Trophoblast cell (in vitro differentiated cells and primary cell): ENCODE results near the gene TNIK.
"Not testable (repeated sequence)": the region's sequence is repeated elsewhere in the genome, so short reads cannot be mapped to it uniquely, and the experiment has no call there.

Source experiments
- DNase-seq, 2 donors: peaks; one replicate each; pipeline ENCODE4 v3.0.0-alpha.2; 2016
- H2AFZ ChIP-seq: 2 replicates; pipeline ENCODE4 v1.6.1; 2013; ENCODE audit warnings: low read length, moderate library complexity, mild to moderate bottlenecking; ENCODE audit not compliant: insufficient read depth, poor library complexity
- H2AK5ac ChIP-seq: 2 replicates; pipeline ENCODE4 v1.6.1; 2013; ENCODE audit warnings: mild to moderate bottlenecking, low read length
- H2BK120ac ChIP-seq: 2 replicates; pipeline ENCODE4 v1.6.1; 2013; ENCODE audit warnings: low read length, mild to moderate bottlenecking, moderate library complexity; ENCODE audit not compliant: insufficient read depth, poor library complexity
- H2BK12ac ChIP-seq: 2 replicates; pipeline ENCODE4 v1.6.1; 2013; ENCODE audit warnings: mild to moderate bottlenecking, low read length, moderate library complexity
- H2BK5ac ChIP-seq: 2 replicates; pipeline ENCODE4 v1.6.1; 2013; ENCODE audit warnings: low read length, low read depth, moderate library complexity, mild to moderate bottlenecking; ENCODE audit not compliant: poor library complexity
- H3K14ac ChIP-seq: 2 replicates; pipeline ENCODE4 v1.6.1; 2013; ENCODE audit warnings: mild to moderate bottlenecking, low read length
- H3K18ac ChIP-seq: 2 replicates; pipeline ENCODE4 v1.6.1; 2013; ENCODE audit warnings: mild to moderate bottlenecking, low read length
- H3K23ac ChIP-seq: 2 replicates; pipeline ENCODE4 v1.6.1; 2013; ENCODE audit warnings: low read length
- H3K27ac ChIP-seq: 2 replicates; pipeline ENCODE4 v1.5.1; 2013; ENCODE audit warnings: low read depth, mild to moderate bottlenecking, inconsistent platforms, low read length, moderate library complexity
- H3K27me3 ChIP-seq: 2 replicates; pipeline ENCODE4 v1.6.1; 2013; ENCODE audit warnings: inconsistent platforms, mild to moderate bottlenecking, low read length, moderate library complexity; ENCODE audit not compliant: insufficient read depth
- H3K36me3 ChIP-seq, 2 experiments: 1 replicate in 1 of 2; 2 replicates in 1 of 2; pipeline ENCODE4 v1.6.1; 2013; ENCODE audit warnings: low read length in 2 of 2, mild to moderate bottlenecking in 2 of 2, moderate library complexity in 1 of 2; ENCODE audit not compliant: insufficient read depth in 2 of 2, control insufficient read depth in 1 of 2
- H3K4ac ChIP-seq: 2 replicates; pipeline ENCODE4 v1.6.1; 2013; ENCODE audit warnings: low read depth, mild to moderate bottlenecking, low read length, moderate library complexity
- H3K4me1 ChIP-seq, 2 experiments: 1 replicate in 1 of 2; 2 replicates in 1 of 2; pipeline ENCODE4 v1.6.1; 2013; ENCODE audit warnings: low read length in 2 of 2, mild to moderate bottlenecking in 2 of 2, moderate library complexity in 1 of 2; ENCODE audit not compliant: insufficient read depth in 2 of 2, control insufficient read depth in 1 of 2
- H3K4me2 ChIP-seq: 2 replicates; pipeline ENCODE4 v1.6.1; 2013; ENCODE audit warnings: inconsistent platforms, mild to moderate bottlenecking, low read length, moderate library complexity
- H3K4me3 ChIP-seq: 2 replicates; pipeline ENCODE4 v1.5.1; 2013; ENCODE audit warnings: mild to moderate bottlenecking, low read depth, low read length, inconsistent platforms
- H3K79me1 ChIP-seq: one replicate; pipeline ENCODE4 v1.6.1; 2013; ENCODE audit warnings: low read length
- H3K79me2 ChIP-seq: 2 replicates; pipeline ENCODE4 v1.6.1; 2013; ENCODE audit warnings: low read length, mild to moderate bottlenecking; ENCODE audit not compliant: control insufficient read depth, insufficient read depth, poor library complexity
- H3K9ac ChIP-seq: 2 replicates; pipeline ENCODE4 v1.6.1; 2013; ENCODE audit warnings: mild to moderate bottlenecking, low read length
- H3K9me3 ChIP-seq: 2 replicates; pipeline ENCODE4 v1.6.1; 2013; ENCODE audit warnings: low read depth, mild to moderate bottlenecking, control low read depth, inconsistent platforms, low read length; ENCODE audit not compliant: insufficient read depth
- H4K12ac ChIP-seq: 2 replicates; pipeline ENCODE4 v1.6.1; 2013; ENCODE audit warnings: low read depth, mild to moderate bottlenecking, low read length, moderate library complexity
- H4K8ac ChIP-seq: 2 replicates; pipeline ENCODE4 v1.6.1; 2013; ENCODE audit warnings: low read depth, mild to moderate bottlenecking, low read length, moderate library complexity
- H4K91ac ChIP-seq: one replicate; pipeline ENCODE4 v1.6.1; 2013; ENCODE audit warnings: low read depth, mild to moderate bottlenecking, low read length, moderate library complexity
- WGBS: extraction: QIAGEN DNeasy Blood & Tissue Kit; methylation state at CpG from one replicate; pipeline ENCODE4 v1.1.7; 2013; ENCODE audit warnings: missing lambda C conversion rate; ENCODE audit not compliant: insufficient read length, insufficient coverage; ENCODE audit errors: extremely low coverage; 5-methylcytosine and 5-hydroxymethylcytosine counted together

TNIK gene

GRCh38 chr3:171242170-171242569 is 218.0 kb downstream of the TNIK start:
- H3K9ac ChIP-seq = no peak overlapping the region
- no peak overlapping the region for H2BK5ac ChIP-seq
- DNase-seq = no peak
- H3K27me3 ChIP-seq = no peaks in the 10 kb centered on the region
- no peak overlapping the region for H3K27ac ChIP-seq
- no peak overlapping the region for H2AFZ ChIP-seq
- H4K8ac ChIP-seq = no peak overlapping the region
- no peak overlapping the region for H2BK120ac ChIP-seq
- H3K4ac ChIP-seq = no peak overlapping the region
- H3K36me3 ChIP-seq = no peaks in the 10 kb centered on the region
- H3K79me1 ChIP-seq = no peaks in the 10 kb centered on the region
- no peak overlapping the region for H3K18ac ChIP-seq
- H3K23ac ChIP-seq = no peak overlapping the region
- no peak overlapping the region for H4K12ac ChIP-seq
- H2BK12ac ChIP-seq = no peak overlapping the region
- no peaks in the 10 kb centered on the region for H3K9me3 ChIP-seq
- no peak overlapping the region for H3K14ac ChIP-seq
- no peaks in the 10 kb centered on the region for H3K4me1 ChIP-seq
- no peak overlapping the region for H3K4me3 ChIP-seq
- H3K4me2 ChIP-seq = no peak overlapping the region
- H4K91ac ChIP-seq = no peak overlapping the region
- no peak overlapping the region for H2AK5ac ChIP-seq
- no CpG with 5 or more reads among the region's 2 CpGs for WGBS
- no peaks in the 10 kb centered on the region for H3K79me2 ChIP-seq

- WGBS = no CpG with 5 or more reads among the region's 2 CpGs
- not testable (repeated sequence) for H3K4me1 ChIP-seq, H3K14ac ChIP-seq, H3K27me3 ChIP-seq, H3K9me3 ChIP-seq, H3K27ac ChIP-seq, H4K91ac ChIP-seq, H2BK12ac ChIP-seq, H3K4me2 ChIP-seq, H4K8ac ChIP-seq, H3K79me2 ChIP-seq, H3K36me3 ChIP-seq, H2AK5ac ChIP-seq, H3K23ac ChIP-seq, H3K18ac ChIP-seq, H2BK5ac ChIP-seq, H2BK120ac ChIP-seq, H3K4me3 ChIP-seq, H2AFZ ChIP-seq, DNase-seq, H3K79me1 ChIP-seq, H4K12ac ChIP-seq, H3K9ac ChIP-seq, H3K4ac ChIP-seq
Measured at GRCh38 chr3:171241655-171242054, 218.6 kb downstream of the TNIK start.

- no peaks in the 10 kb centered on the region for H3K36me3 ChIP-seq
- no peak for DNase-seq
- H3K4ac ChIP-seq = no peak overlapping the region
- H2BK120ac ChIP-seq = no peak overlapping the region
- H2BK5ac ChIP-seq = no peak overlapping the region
- H3K4me1 ChIP-seq = no peaks in the 10 kb centered on the region
- H3K14ac ChIP-seq = no peak overlapping the region
- no peak overlapping the region for H3K9ac ChIP-seq
- H3K18ac ChIP-seq = no peak overlapping the region
- H3K79me1 ChIP-seq = no peaks in the 10 kb centered on the region
- no peak overlapping the region for H4K12ac ChIP-seq
- H2AK5ac ChIP-seq = no peak overlapping the region
- H4K8ac ChIP-seq = no peak overlapping the region
- no peak overlapping the region for H3K23ac ChIP-seq
- H2AFZ ChIP-seq = no peak overlapping the region
- no peak overlapping the region for H3K27ac ChIP-seq
- H3K9me3 ChIP-seq = no peaks in the 10 kb centered on the region
- H4K91ac ChIP-seq = no peak overlapping the region
- WGBS = no CpG with 5 or more reads among the region's 3 CpGs
- H3K4me2 ChIP-seq = no peak overlapping the region
- H2BK12ac ChIP-seq = no peak overlapping the region
- H3K79me2 ChIP-seq = no peaks in the 10 kb centered on the region
- no peaks in the 10 kb centered on the region for H3K27me3 ChIP-seq
- no peak overlapping the region for H3K4me3 ChIP-seq
Measured at GRCh38 chr3:171240504-171240835, 219.7 kb downstream of the TNIK start.

- Histone ChIP-seq H3K4me1 (no peaks in the 10 kb centered on the region), H3K9me3 (no peaks in the 10 kb centered on the region), H2AFZ (no peak overlapping the region), H3K4ac (no peak overlapping the region), H3K27me3 (no peaks in the 10 kb centered on the region), H3K79me1 (no peaks in the 10 kb centered on the region), H3K36me3 (no peaks in the 10 kb centered on the region), H4K91ac (no peak overlapping the region), H4K12ac (no peak overlapping the region), H3K4me3 (no peak overlapping the region), H4K8ac (no peak overlapping the region), H2BK120ac (no peak overlapping the region), H3K9ac (no peak overlapping the region), H3K27ac (no peak overlapping the region), H3K23ac (no peak overlapping the region), H2BK5ac (no peak overlapping the region), H3K14ac (no peak overlapping the region), H2AK5ac (no peak overlapping the region), H3K4me2 (no peak overlapping the region), H2BK12ac (no peak overlapping the region), H3K79me2 (no peaks in the 10 kb centered on the region), H3K18ac (no peak overlapping the region)
- WGBS = no CpG with 5 or more reads among the region's 9 CpGs
- no peak for DNase-seq
Measured at GRCh38 chr3:171239757-171240503, 220.3 kb downstream of the TNIK start.
